Adrenal gland (tissue), 12 donors: ENCODE measurements around the gene KLRC4. TPM values are rescaled to one million over a fixed set of nuclear protein-coding genes. Genes with fewer than 3 reads are reported as not detected.
"Not testable (repeated sequence)": the region's sequence is repeated elsewhere in the genome, so short reads cannot be mapped to it uniquely, and the experiment has no call there.

ENCODE experiments used
- DNase-seq, 7 donors: peaks; one replicate each; pipeline ENCODE4 v3.0.0-alpha.2; 2019 to 2020
- H3K27ac ChIP-seq, 5 donors: fragments of 200-600 bp; sonication (generic) in 4 of 5; 1 replicate in 3 of 5; 2 replicates in 2 of 5; pipeline versions ENCODE4 v1.5.1 to v1.8.0; 2016 to 2020; ENCODE audit warnings: mild to moderate bottlenecking in 1 of 5
- H3K27me3 ChIP-seq: fragments of 200-600 bp; 2 replicates; pipeline ENCODE4 v1.8.0; 2021
- H3K36me3 ChIP-seq, 2 donors: fragments of 200-600 bp; replicated peaks in 1 of 2; 1 replicate in 1 of 2; 2 replicates in 1 of 2; pipeline versions ENCODE4 v1.5.1 to v1.8.0; 2018 to 2022
- H3K4me1 ChIP-seq, 2 donors: fragments of 200-600 bp; replicated peaks in 1 of 2; 1 replicate in 1 of 2; 2 replicates in 1 of 2; pipeline versions ENCODE4 v1.5.1 to v1.8.0; 2018 to 2021
- H3K4me3 ChIP-seq, 4 donors: fragments of 200-600 bp; sonication (generic) in 3 of 4; one replicate each; pipeline ENCODE4 v1.5.1; 2016 to 2018
- H3K9me3 ChIP-seq, 3 donors: fragments of 200-600 bp; sonication (generic) in 1 of 3; replicated peaks in 1 of 3; 1 replicate in 2 of 3; 2 replicates in 1 of 3; pipeline versions ENCODE4 v1.5.1 to v1.8.0; 2016 to 2021
- CTCF ChIP-seq, 6 experiments: fragments of 450-650 bp in 4 of 6; fragments of 200-600 bp in 2 of 6; sonication (generic) in 1 of 6; IDR thresholded peaks; 1 replicate in 5 of 6; 2 replicates in 1 of 6; pipeline versions ENCODE4 v1.5.1 to v1.8.0; 2016 to 2021; ENCODE audit warnings: antibody characterized with exemption in 6 of 6, mild to moderate bottlenecking in 2 of 6, moderate library complexity in 1 of 6
- POLR2A ChIP-seq, 2 donors: fragments of 450-650 bp; IDR thresholded peaks; one replicate each; pipeline ENCODE4 v1.6.1; 2017; ENCODE audit warnings: antibody characterized with exemption in 2 of 2, mild to moderate bottlenecking in 2 of 2, moderate library complexity in 1 of 2
- WGBS, 4 donors: extraction: QIAGEN DNeasy Blood & Tissue Kit in 2 of 4; methylation state at CpG; one replicate each; pipeline versions ENCODE4 v1.1.5 to v1.1.7; 2013 to 2017; 5-methylcytosine and 5-hydroxymethylcytosine counted together
- intact Hi-C, 2 donors: fragments of 100-400 bp; cut with DNase I; formaldehyde crosslinking; loops; one replicate each; pipeline versions ENCODE4 v1.14.1 to v1.15.0; 2022 to 2023
- polyA plus RNA-seq, 3 donors: library from polyadenylated mRNA; stranded (reverse); fragments of 200-250 nt in 2 of 3; fragments of 350-450 nt in 1 of 3; fragmentation: Illumina TruSeq in 1 of 3; extraction: RNeasy Lipid Tissue Mini Kit (QIAGEN cat#74804) in 1 of 3; gene quantifications; one replicate each; pipeline ENCODE4 v1.2.3, GENCODE V29; 2013 to 2014
- total RNA-seq, 9 donors: library from RNA; depleted of rRNA in 4 of 9; stranded (reverse); fragments of >200 nt in 4 of 9; fragments of 120-200 nt in 1 of 9; fragmentation: NEBNext Ultra II Directional in 1 of 9; extraction: Animal tissue kit (Norgen Biotek cat#: 25700) in 1 of 9; gene quantifications; one replicate each; pipeline versions ENCODE4 v1.1.0 to v1.2.4, GENCODE V29; 2013 to 2023
- donor health status: healthy with polysubstance abuse.
- donor health status: Bipolar disorder and iron deficiency.
- donor health status: DM: yes; HTN: yes; CAD: no.
- donor health status: DM: no; HTN: no; CAD: no.
- donor health status: DM: no; HTN: no; CAD: no.
- donor health status: DM: yes; HTN: yes; CAD: no.

The KLRC4 gene
- total and polyA plus RNA-seq, 12 donors = 0.22 TPM; not detected in 11

- Histone ChIP-seq H3K4me3 (no peak overlapping the region), H3K9me3 (no peaks in the 10 kb centered on the region), H3K27me3 (no peaks in the 10 kb centered on the region), H3K4me1 (peaks cover 0 to 1% of the 10 kb centered on the region in 2 donors), H3K27ac (no peak overlapping the region), H3K36me3 (no peaks in the 10 kb centered on the region)
- TF ChIP-seq POLR2A (IDR thresholded peaks at IDR 0.05) (no peak), CTCF (IDR thresholded peaks at IDR 0.05) (no peak)
- intact Hi-C loops = no loop called here
- WGBS, 4 donors = 89 to 94% (median 91%) methylated on average over 3 of the region's 3 CpGs
- DNase-seq = no peak
Observed at GRCh38 chr12:10374624-10375018, 34.9 kb downstream of the KLRC4 start.

GRCh38 chr12:10372559-10372958 is 37.0 kb downstream of the KLRC4 start:
- no peak for DNase-seq
- Histone ChIP-seq H3K36me3 (no peaks in the 10 kb centered on the region), H3K27ac (no peak overlapping the region), H3K27me3 (no peaks in the 10 kb centered on the region), H3K9me3 (no peaks in the 10 kb centered on the region), H3K4me1 (peaks cover 0 to 9% of the 10 kb centered on the region in 2 donors), H3K4me3 (no peak overlapping the region)
- intact Hi-C loops = no loop called here
- TF ChIP-seq POLR2A (IDR thresholded peaks at IDR 0.05) = no peak
- no peak for TF ChIP-seq CTCF (IDR thresholded peaks at IDR 0.05)
- 42 to 71% (median 44%) methylated on average over 1 of the region's 1 CpG for WGBS, 4 donors

- H3K27ac ChIP-seq, H3K36me3 ChIP-seq, H3K27me3 ChIP-seq, DNase-seq, H3K4me3 ChIP-seq, H3K9me3 ChIP-seq, intact Hi-C loops: not testable (repeated sequence)
- WGBS, 4 donors = 68 to 74% (median 73%) methylated on average over 6 of the region's 6 CpGs
- H3K4me1 ChIP-seq = peaks cover 0 to 11% of the 10 kb centered on the region in 2 donors
Observed at GRCh38 chr12:10371893-10372535, 37.5 kb downstream of the KLRC4 start.

GRCh38 chr12:10369557-10370415 is 39.8 kb downstream of the KLRC4 start:
- DNase-seq = no peak
- Histone ChIP-seq H3K27ac (no peak overlapping the region), H3K9me3 (no peaks in the 10 kb centered on the region), H3K36me3 (no peaks in the 10 kb centered on the region), H3K4me3 (no peak overlapping the region), H3K27me3 (no peaks in the 10 kb centered on the region), H3K4me1 (peaks cover 16 to 29% of the 10 kb centered on the region in 2 donors)
- TF ChIP-seq POLR2A (IDR thresholded peaks at IDR 0.05) = no peak
- no peak for TF ChIP-seq CTCF (IDR thresholded peaks at IDR 0.05)
- intact Hi-C loops = no loop called here
- WGBS, 4 donors = 75 to 85% (median 84%) methylated on average over 8 of the region's 8 CpGs
